ENCODE measurements around the gene STRA6.

Gene STRA6

DNA sequence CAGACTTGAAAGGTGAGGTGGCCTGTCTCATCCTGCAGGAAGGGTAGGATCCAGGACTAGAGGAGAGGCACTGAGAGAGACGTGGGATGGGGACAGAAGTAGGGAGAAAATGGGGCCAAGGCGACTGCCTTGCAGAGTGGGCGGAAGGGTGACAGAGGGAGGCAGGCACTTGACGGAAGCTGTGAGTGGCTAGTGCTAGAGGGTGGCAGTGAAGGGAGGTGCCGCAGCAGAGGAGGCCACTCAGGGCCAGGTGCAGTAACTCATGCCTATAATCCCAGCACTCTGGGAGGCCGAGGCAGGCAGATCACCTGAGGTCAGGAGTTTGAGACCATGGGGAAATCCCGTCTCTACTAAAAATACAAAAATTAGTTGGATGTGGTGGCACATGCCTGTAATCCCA lies 40.8 kb upstream of the STRA6 start:
- H3K4me3 ChIP-seq (ENCODE audit: low read depth, low read length) = no peak overlapping the region
- TF ChIP-seq, protein P1, sequence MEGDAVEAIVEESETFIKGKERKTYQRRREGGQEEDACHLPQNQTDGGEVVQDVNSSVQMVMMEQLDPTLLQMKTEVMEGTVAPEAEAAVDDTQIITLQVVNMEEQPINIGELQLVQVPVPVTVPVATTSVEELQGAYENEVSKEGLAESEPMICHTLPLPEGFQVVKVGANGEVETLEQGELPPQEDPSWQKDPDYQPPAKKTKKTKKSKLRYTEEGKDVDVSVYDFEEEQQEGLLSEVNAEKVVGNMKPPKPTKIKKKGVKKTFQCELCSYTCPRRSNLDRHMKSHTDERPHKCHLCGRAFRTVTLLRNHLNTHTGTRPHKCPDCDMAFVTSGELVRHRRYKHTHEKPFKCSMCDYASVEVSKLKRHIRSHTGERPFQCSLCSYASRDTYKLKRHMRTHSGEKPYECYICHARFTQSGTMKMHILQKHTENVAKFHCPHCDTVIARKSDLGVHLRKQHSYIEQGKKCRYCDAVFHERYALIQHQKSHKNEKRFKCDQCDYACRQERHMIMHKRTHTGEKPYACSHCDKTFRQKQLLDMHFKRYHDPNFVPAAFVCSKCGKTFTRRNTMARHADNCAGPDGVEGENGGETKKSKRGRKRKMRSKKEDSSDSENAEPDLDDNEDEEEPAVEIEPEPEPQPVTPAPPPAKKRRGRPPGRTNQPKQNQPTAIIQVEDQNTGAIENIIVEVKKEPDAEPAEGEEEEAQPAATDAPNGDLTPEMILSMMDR (IDR thresholded peaks at IDR 0.05; ENCODE audit: control insufficient read depth, extremely low read depth, insufficient read depth) = no peak
- DNase-seq (ENCODE audit: low read depth) = no peak

DNA sequence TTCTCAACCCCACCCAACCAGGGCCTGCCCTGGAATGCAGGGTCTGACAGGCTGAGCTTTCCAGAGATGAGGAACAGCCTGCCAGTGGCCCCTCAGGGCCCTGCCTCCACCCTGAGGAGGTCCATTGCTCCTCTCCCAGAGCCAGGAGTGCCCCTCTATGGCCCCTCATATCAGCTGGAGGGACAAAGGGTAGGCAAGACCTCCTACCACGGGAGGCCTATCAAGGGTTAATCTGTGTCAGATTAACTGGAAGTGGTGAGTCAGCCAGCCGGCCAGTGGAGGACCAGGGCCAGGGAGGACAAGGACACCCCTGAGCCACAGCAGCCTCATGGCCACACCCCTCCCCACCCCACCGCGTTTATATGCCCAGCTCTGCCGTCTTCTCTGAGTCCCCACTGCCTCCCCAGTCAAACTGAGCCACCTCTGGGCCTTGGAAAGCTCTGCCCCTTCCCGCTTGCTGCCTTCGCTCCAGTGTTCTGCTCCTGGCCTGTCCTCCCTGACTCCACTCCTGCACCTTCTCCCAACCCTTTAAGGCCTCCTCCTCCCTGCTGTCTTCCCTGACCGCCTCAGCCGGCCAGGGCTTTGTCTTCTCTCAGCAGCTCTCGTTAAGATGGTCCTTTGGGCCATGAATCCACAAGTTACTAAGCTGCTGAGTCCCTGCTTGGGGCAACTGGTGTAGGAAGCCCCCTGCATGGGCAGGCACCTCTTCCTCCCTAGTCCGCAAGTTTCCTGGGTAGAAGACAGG lies 40.0 kb upstream of the STRA6 start:
- no peak overlapping the region for H3K4me3 ChIP-seq (ENCODE audit: low read depth, low read length)
- no peak for DNase-seq (ENCODE audit: low read depth)
- TF ChIP-seq, protein P1 (IDR thresholded peaks at IDR 0.05; ENCODE audit: control insufficient read depth, extremely low read depth, insufficient read depth) = no peak

DNA sequence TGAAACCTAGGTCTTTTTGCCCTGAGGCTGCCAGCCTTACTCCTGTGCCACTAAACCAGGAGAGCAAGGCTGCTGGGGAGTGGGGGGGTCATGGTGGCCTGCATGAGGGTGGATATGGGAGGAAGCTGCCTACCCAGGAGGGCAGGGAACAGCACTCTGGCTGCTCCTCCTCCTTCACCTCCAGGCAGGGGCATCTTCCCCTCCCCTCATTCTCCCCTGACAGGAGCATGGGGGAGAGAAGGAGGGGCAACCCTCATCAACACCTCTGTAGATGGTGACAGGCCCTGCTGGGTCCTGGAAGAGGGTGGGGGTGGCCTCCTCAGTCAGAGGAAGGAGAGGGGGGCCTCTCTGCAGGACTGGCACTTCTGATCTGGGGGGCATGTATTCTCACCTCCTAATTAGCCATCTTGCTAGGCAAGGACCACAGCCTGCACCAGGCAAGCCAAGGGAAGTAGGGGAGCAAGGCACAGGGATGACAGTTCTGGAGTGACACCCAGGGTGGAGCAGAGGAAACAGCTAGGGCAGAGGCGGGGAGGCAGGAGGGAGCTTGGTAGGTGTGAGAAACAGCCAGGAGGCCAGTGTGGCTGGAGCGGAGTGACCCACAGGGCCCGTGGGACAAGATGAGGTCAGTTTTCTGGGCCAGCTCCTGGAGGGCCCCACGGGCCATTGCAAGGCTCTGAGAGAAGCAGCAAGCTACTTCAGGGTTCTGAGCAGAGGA lies 38.5 kb upstream of the STRA6 start:
- DNase-seq (ENCODE audit: low read depth) = no peak
- H3K4me3 ChIP-seq (ENCODE audit: low read depth, low read length) = no peak overlapping the region
- TF ChIP-seq, protein P1 (IDR thresholded peaks at IDR 0.05; ENCODE audit: control insufficient read depth, extremely low read depth, insufficient read depth) = no peak

DNA sequence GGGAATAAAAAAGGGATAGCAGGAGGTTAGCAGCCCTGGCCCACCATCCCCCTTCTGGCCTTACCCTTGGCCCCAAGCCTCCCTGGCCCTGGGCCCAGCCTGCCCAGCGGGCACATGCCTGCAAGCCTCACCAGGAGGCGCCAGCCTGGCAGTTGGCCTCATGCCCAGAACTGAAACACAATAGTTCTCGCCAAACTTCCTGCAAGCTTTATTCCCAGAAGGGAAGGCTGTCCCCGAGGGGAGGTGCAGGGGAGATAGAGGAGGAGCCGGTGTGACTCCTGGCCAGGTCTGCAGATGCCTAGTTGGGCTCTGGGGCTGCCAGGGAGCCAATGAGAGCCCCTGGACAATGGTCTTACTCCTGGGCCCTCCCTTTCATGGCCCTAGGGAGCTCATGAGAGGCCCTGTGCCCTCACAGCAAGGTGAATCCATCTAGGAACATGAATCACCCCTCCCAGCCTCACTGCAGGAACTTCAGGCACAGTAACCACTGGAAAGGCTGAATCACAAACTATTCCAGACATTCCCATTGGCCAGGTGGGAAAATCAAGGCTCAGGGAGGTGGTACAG lies 37.5 kb upstream of the STRA6 start:
- peak; percentile 92 for DNase-seq (ENCODE audit: low read depth)
- TF ChIP-seq, protein P1 (IDR thresholded peaks at IDR 0.05; ENCODE audit: control insufficient read depth, extremely low read depth, insufficient read depth) = peak; percentile 87
- no peak overlapping the region for H3K4me3 ChIP-seq (ENCODE audit: low read depth, low read length)

DNA sequence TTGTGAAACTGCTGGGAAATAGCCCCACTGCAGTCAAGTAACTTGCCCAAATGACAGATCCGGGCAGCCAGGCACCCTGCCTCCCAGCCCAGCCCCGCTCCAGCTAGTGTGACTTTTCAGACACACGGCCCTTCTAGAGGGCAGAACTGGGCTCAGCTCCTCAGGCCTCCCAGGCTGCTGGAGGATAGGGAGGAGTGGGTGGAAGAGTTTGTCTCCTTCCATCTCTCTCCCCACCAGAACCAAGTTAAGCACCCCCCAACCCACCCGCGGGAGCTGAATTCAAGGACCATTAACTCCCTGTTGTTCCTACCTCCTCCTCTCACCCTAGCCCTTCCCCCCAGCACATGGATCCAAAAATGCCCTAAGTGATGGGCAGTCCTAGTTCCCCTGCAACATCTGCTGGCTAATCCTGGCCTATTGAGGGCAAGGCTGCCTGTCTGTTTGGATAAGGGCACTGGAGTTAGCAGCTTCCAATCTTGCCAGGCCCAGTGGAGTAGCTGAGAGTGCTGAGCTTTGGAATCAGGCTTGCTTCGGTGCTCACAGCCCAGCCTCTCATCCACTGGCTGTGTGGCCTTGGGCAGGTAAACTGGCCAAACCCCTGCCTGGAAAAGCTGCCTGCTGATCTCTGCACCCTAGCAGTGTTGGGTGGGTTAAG lies 36.6 kb upstream of the STRA6 start:
- H3K4me3 ChIP-seq (ENCODE audit: low read depth, low read length) = no peak overlapping the region
- no peak for DNase-seq (ENCODE audit: low read depth)
- TF ChIP-seq, protein P1 (IDR thresholded peaks at IDR 0.05; ENCODE audit: control insufficient read depth, extremely low read depth, insufficient read depth) = no peak

DNA sequence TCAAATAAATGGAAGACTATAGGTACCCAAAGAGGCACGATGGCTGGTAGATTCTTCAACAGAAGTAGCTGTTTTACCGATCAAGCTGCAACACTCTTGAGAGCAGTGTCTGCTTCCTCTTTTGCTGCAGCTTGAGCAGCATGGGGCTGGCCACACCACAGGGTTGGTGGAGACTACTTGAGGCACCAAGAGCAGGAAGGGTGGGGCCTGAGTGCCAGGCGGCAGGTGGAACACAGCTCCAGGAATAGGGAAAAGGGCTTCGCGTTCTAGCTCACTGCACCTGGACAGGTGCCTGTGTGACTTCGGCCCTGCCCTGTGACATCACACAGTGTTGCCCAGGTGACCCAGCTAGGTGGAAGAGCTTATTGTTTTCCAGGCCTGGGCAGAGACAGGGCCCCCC lies 33.4 kb upstream of the STRA6 start, which contains the start of gene CCDC33:
CCDC33 (plus strand) TSS at position 365 of the 400 bp plus-strand sequence. CDS start 394 bp downstream, outside the sequence.
- H3K4me3 ChIP-seq (ENCODE audit: low read depth, low read length) = no peak within 1 kb of the TSS
- no peak for DNase-seq (ENCODE audit: low read depth)
- TF ChIP-seq, protein P1 (IDR thresholded peaks at IDR 0.05; ENCODE audit: control insufficient read depth, extremely low read depth, insufficient read depth) = no peak

All from LNCaP clone FGC (cell line).